Hepatocyte (in vitro differentiated cells): ENCODE measurements around the gene LIPH. TPM values are rescaled to one million over a fixed set of nuclear protein-coding genes. Genes with fewer than 3 reads are reported as not detected.
"Not testable (repeated sequence)": the region's sequence is repeated elsewhere in the genome, so short reads cannot be mapped to it uniquely, and the experiment has no call there.

Source experiments
- DNase-seq: peaks from one replicate; pipeline ENCODE4 v3.0.0-alpha.2; 2016; ENCODE audit warnings: low spot score
- H2AFZ ChIP-seq: fragments of 200-600 bp; sonication (generic); 2 replicates; pipeline ENCODE4 v1.6.0; 2016; ENCODE audit warnings: antibody characterized with exemption, mild to moderate bottlenecking
- H3K27ac ChIP-seq: fragments of 200-600 bp; sonication (generic); 2 replicates; pipeline ENCODE4 v1.5.1; 2016; ENCODE audit warnings: mild to moderate bottlenecking
- H3K27me3 ChIP-seq: fragments of 200-600 bp; sonication (generic); 2 replicates; pipeline ENCODE4 v1.6.1; 2016
- H3K36me3 ChIP-seq: fragments of 200-600 bp; sonication (generic); replicated peaks from 2 replicates; pipeline ENCODE4 v1.5.1; 2016; ENCODE audit warnings: low read depth; ENCODE audit not compliant: insufficient read depth
- H3K4me1 ChIP-seq: fragments of 200-600 bp; sonication (generic); 2 replicates; pipeline ENCODE4 v1.5.1; 2016; ENCODE audit warnings: mild to moderate bottlenecking, moderate library complexity; ENCODE audit not compliant: insufficient read depth
- H3K4me2 ChIP-seq: fragments of 200-600 bp; sonication (generic); 2 replicates; pipeline ENCODE4 v1.6.0; 2016
- H3K4me3 ChIP-seq: fragments of 200-600 bp; sonication (generic); 2 replicates; pipeline ENCODE4 v1.5.1; 2016; ENCODE audit warnings: mild to moderate bottlenecking
- H3K79me2 ChIP-seq: fragments of 200-600 bp; sonication (generic); 2 replicates; pipeline ENCODE4 v1.6.0; 2017; ENCODE audit warnings: mild to moderate bottlenecking
- H3K9me2 ChIP-seq: fragments of 200-600 bp; sonication (generic); replicated peaks from 2 replicates; pipeline ENCODE4 v1.6.0; 2017; ENCODE audit warnings: mild to moderate bottlenecking; ENCODE audit not compliant: insufficient read depth
- H3K9me3 ChIP-seq: fragments of 200-600 bp; sonication (generic); 2 replicates; pipeline ENCODE4 v1.5.1; 2016; ENCODE audit warnings: low read depth, mild to moderate bottlenecking
- H4K20me1 ChIP-seq: fragments of 200-600 bp; sonication (generic); 2 replicates; pipeline ENCODE4 v1.6.0; 2016; ENCODE audit warnings: mild to moderate bottlenecking; ENCODE audit not compliant: insufficient read depth, poor library complexity, severe bottlenecking
- EZH2 ChIP-seq: fragments of 200-600 bp; sonication (generic); IDR thresholded peaks from 2 replicates; pipeline ENCODE4 v1.6.1; 2016; ENCODE audit warnings: antibody characterized with exemption, mild to moderate bottlenecking, borderline replicate concordance
- EZH2phosphoT487 ChIP-seq: fragments of 200-600 bp; sonication (generic); IDR thresholded peaks from one replicate; pipeline ENCODE4 v1.6.1; 2018; ENCODE audit warnings: antibody characterized with exemption, mild to moderate bottlenecking, low read depth, moderate library complexity; ENCODE audit not compliant: unreplicated experiment, severe bottlenecking
- WGBS: methylation state at CpG from one replicate; pipeline ENCODE4 v1.1.6; 2016; ENCODE audit warnings: low lambda C conversion rate; ENCODE audit errors: missing lambda C conversion rate; 5-methylcytosine and 5-hydroxymethylcytosine counted together
- polyA plus RNA-seq: library from polyadenylated mRNA; unstranded; fragments of >200 nt; fragmentation: Nextera tagmentation; extraction: Ambion mirVana; gene quantifications from 2 replicates; pipeline ENCODE4 v1.2.1, GENCODE V29; 2016
- total RNA-seq: library from RNA; depleted of rRNA; stranded (reverse); fragments of >200 nt; gene quantifications from 2 replicates; pipeline ENCODE4 v1.2.3, GENCODE V29; 2014
- TF ChIP-seq, protein P1 (sequence below): fragments of 200-600 bp; sonication (generic); IDR thresholded peaks from 2 replicates; pipeline ENCODE4 v1.5.1; 2016; ENCODE audit warnings: antibody characterized with exemption, mild to moderate bottlenecking; ENCODE audit not compliant: poor library complexity

Gene LIPH
- total and polyA plus RNA-seq, 2 experiments from 2014 or later, result 4.9 to 10.7 TPM

DNA sequence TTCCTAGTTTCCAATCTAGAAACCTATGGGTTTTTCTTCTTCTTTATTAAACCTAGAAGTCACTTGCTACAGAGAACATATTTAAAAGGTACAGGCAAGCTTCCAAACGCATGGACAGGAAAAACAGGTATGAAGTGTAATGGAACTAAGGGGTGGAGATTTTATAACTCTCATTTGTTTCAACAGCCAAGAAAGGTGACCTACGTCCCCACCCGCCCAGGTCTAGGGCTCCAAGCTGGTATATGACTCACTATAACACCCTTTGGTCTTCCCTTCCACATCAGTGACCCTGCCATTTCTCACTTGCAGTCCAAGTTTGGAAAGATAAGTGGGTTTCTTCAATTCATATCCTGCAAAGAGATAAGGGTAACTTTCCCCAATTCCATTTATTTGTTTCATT is 6.0 kb upstream of the LIPH start:
- H3K9me2 ChIP-seq, result no peaks in the 10 kb centered on the region
- H3K4me1 ChIP-seq, result peaks cover 12% of the 10 kb centered on the region
- H3K27me3 ChIP-seq, result no peaks in the 10 kb centered on the region
- H3K9me3 ChIP-seq, result no peaks in the 10 kb centered on the region
- H3K27ac ChIP-seq, result peak overlapping the region; percentile 97
- no peaks in the 10 kb centered on the region for H3K36me3 ChIP-seq
- no peak overlapping the region for H3K4me3 ChIP-seq
- H3K4me2 ChIP-seq, result peak overlapping the region; percentile 68
- TF ChIP-seq EZH2phosphoT487, result no peak
- TF ChIP-seq, protein P1, sequence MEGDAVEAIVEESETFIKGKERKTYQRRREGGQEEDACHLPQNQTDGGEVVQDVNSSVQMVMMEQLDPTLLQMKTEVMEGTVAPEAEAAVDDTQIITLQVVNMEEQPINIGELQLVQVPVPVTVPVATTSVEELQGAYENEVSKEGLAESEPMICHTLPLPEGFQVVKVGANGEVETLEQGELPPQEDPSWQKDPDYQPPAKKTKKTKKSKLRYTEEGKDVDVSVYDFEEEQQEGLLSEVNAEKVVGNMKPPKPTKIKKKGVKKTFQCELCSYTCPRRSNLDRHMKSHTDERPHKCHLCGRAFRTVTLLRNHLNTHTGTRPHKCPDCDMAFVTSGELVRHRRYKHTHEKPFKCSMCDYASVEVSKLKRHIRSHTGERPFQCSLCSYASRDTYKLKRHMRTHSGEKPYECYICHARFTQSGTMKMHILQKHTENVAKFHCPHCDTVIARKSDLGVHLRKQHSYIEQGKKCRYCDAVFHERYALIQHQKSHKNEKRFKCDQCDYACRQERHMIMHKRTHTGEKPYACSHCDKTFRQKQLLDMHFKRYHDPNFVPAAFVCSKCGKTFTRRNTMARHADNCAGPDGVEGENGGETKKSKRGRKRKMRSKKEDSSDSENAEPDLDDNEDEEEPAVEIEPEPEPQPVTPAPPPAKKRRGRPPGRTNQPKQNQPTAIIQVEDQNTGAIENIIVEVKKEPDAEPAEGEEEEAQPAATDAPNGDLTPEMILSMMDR, result no peak
- TF ChIP-seq EZH2, result no peak
- no peak overlapping the region for H2AFZ ChIP-seq
- DNase-seq, result peak; percentile 84
- 34% methylated on average over 3 of the region's 3 CpGs for WGBS
- no peaks in the 10 kb centered on the region for H4K20me1 ChIP-seq
- H3K79me2 ChIP-seq, result no peaks in the 10 kb centered on the region

DNA sequence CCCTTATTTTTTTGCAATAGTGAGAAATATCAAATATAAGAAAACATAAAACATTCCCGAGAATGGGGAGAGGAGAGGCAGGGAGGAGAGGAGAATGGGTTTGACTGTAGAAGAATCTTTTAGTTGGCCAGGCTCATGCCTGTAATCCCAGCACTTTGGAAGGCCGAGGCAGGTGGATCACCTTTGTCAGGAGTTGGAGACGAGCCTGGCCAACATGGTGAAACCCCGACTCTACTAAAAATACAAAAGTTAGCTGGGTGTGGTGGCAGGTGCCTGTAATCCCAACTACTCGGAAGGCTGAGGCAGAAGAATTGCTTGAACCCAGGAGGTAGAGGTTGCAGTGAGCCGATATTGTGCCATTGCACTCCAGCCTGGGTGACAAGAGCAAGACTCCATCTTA is 4.3 kb upstream of the LIPH start:
- H3K36me3 ChIP-seq, H3K9me2 ChIP-seq, DNase-seq, H4K20me1 ChIP-seq, H3K4me2 ChIP-seq, H3K79me2 ChIP-seq, H3K4me3 ChIP-seq, H3K9me3 ChIP-seq, H2AFZ ChIP-seq, H3K27me3 ChIP-seq: not testable (repeated sequence)
- WGBS, result 93% methylated on average over 6 of the region's 6 CpGs
- H3K4me1 ChIP-seq, result peaks cover 12% of the 10 kb centered on the region
- H3K27ac ChIP-seq, result peak overlapping the region; percentile 97

GRCh38 chr3:185555860-185556347 is 3.5 kb upstream of the LIPH start:
- peak overlapping the region; percentile 84 for H3K27ac ChIP-seq

DNA sequence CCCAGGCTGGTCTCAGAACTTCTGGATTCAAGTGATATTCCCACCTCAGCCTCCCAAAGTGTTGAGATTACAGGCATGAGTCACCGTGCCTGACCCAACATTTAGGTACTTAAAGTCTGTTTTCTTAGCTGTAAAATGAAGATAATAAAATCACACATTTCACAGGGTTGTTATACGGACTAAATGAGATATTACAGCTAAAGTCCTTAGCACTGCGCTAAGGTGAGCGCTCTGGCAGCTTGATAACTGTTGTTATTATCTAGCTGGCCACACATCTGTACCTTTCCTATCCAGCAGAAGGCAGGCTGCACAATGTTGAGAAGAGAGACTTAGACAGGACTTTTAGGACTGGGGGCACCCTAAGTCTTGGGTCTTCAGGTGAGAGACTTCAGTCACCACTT is 2.7 kb upstream of the LIPH start:
- no peaks in the 10 kb centered on the region for H3K36me3 ChIP-seq
- H2AFZ ChIP-seq, result no peak overlapping the region
- peaks cover 3% of the 10 kb centered on the region for H3K79me2 ChIP-seq
- H4K20me1 ChIP-seq, result no peaks in the 10 kb centered on the region
- H3K4me2 ChIP-seq, result no peak overlapping the region
- no peak overlapping the region for H3K4me3 ChIP-seq
- peak; percentile 37 for DNase-seq
- H3K27me3 ChIP-seq, result no peaks in the 10 kb centered on the region
- 60% methylated on average over 4 of the region's 4 CpGs for WGBS
- H3K9me3 ChIP-seq, result no peaks in the 10 kb centered on the region
- H3K27ac ChIP-seq, result peak overlapping the region; percentile 84
- H3K9me2 ChIP-seq, result no peaks in the 10 kb centered on the region
- no peak for TF ChIP-seq EZH2
- TF ChIP-seq EZH2phosphoT487, result no peak
- TF ChIP-seq, protein P1, result peak; percentile 18
- H3K4me1 ChIP-seq, result peaks cover 13% of the 10 kb centered on the region

More at GRCh38 chr3:185555860-185556347, 3.5 kb upstream of the LIPH start:
- DNase-seq, result no peak
- H3K36me3 ChIP-seq, result no peaks in the 10 kb centered on the region
- H3K4me1 ChIP-seq, result peaks cover 12% of the 10 kb centered on the region
- H4K20me1 ChIP-seq, result no peaks in the 10 kb centered on the region
- H3K79me2 ChIP-seq, result peaks cover 3% of the 10 kb centered on the region
- no peak overlapping the region for H3K4me2 ChIP-seq
- no peak overlapping the region for H3K4me3 ChIP-seq
- no peaks in the 10 kb centered on the region for H3K9me2 ChIP-seq
- no peak overlapping the region for H2AFZ ChIP-seq
- H3K9me3 ChIP-seq, result no peaks in the 10 kb centered on the region
- WGBS, result 65% methylated on average over 1 of the region's 1 CpG
- H3K27me3 ChIP-seq, result no peaks in the 10 kb centered on the region
- TF ChIP-seq, protein P1, result no peak
